Neural cell (in vitro differentiated cells): ENCODE data around the gene PDGFB. TPM values are rescaled to one million over a fixed set of nuclear protein-coding genes. Genes with fewer than 3 reads are reported as not detected.

ENCODE experiments used
- H2AFZ ChIP-seq: fragments of 200-600, 300-800 bp; sonication (generic), shearing (Covaris generic); 2 replicates; pipeline ENCODE4 v1.6.0; 2014; ENCODE audit warnings: low read depth, mild to moderate bottlenecking, antibody characterized with exemption, low read length, moderate library complexity
- H3F3A ChIP-seq: fragments of 200-600 bp; shearing (Covaris generic); 2 replicates; pipeline ENCODE4 v1.6.1; 2016; ENCODE audit warnings: mild to moderate bottlenecking, moderate library complexity, mixed read lengths, antibody characterized with exemption, low read length; ENCODE audit not compliant: insufficient read depth, poor library complexity, severe bottlenecking
- H3K27ac ChIP-seq: fragments of 200-600, 300-800 bp; sonication (generic), shearing (Covaris generic); 2 replicates; pipeline ENCODE4 v1.5.1; 2014; ENCODE audit warnings: mild to moderate bottlenecking, low read length, moderate library complexity
- H3K27me3 ChIP-seq: fragments of 300-800, 200-600 bp; sonication (generic), shearing (Covaris generic); 2 replicates; pipeline ENCODE4 v1.6.0; 2014; ENCODE audit warnings: mild to moderate bottlenecking, low read depth, low read length, moderate library complexity; ENCODE audit not compliant: insufficient read depth
- H3K36me3 ChIP-seq: fragments of 300-800, 200-600 bp; sonication (generic), shearing (Covaris generic); 2 replicates; pipeline ENCODE4 v1.5.1; 2014; ENCODE audit warnings: mild to moderate bottlenecking, antibody characterized with exemption, low read length, moderate library complexity; ENCODE audit not compliant: insufficient read depth
- H3K4me2 ChIP-seq: fragments of 300-800, 200-600 bp; sonication (generic), shearing (Covaris generic); 2 replicates; pipeline ENCODE4 v1.6.0; 2014; ENCODE audit warnings: mild to moderate bottlenecking, low read length
- H3K4me3 ChIP-seq: fragments of 300-800, 200-600 bp; sonication (generic), shearing (Covaris generic); 2 replicates; pipeline ENCODE4 v1.5.1; 2014; ENCODE audit warnings: mild to moderate bottlenecking, low read length, moderate library complexity
- H3K79me2 ChIP-seq: fragments of 200-600 bp; shearing (Covaris generic); replicated peaks from 2 replicates; pipeline ENCODE4 v1.6.0; 2014; ENCODE audit warnings: mild to moderate bottlenecking, low read length, moderate library complexity; ENCODE audit not compliant: insufficient read depth
- H3K9ac ChIP-seq: fragments of 300-800, 200-600 bp; sonication (generic), shearing (Covaris generic); 2 replicates; pipeline ENCODE4 v1.6.1; 2016; ENCODE audit warnings: mild to moderate bottlenecking, low read length, mixed read lengths
- H3K9me2 ChIP-seq: fragments of 200-600 bp; shearing (Covaris generic); 2 replicates; pipeline ENCODE4 v1.6.1; 2016; ENCODE audit warnings: mild to moderate bottlenecking, low read length, mixed read lengths; ENCODE audit not compliant: insufficient read depth
- H3K9me3 ChIP-seq: fragments of 200-600, 300-800 bp; sonication (generic), shearing (Covaris generic); 2 replicates; pipeline ENCODE4 v1.6.1; 2016; ENCODE audit warnings: mild to moderate bottlenecking, mixed run types, low read length, moderate library complexity, mixed read lengths
- H4K20me1 ChIP-seq: fragments of 200-600 bp; shearing (Covaris generic); 2 replicates; pipeline ENCODE4 v1.6.1; 2016; ENCODE audit warnings: mild to moderate bottlenecking, mixed run types; ENCODE audit not compliant: insufficient read depth
- CTCF ChIP-seq: fragments of 450-650 bp; IDR thresholded peaks from 2 replicates; pipeline ENCODE4 v1.5.1; 2014; ENCODE audit warnings: antibody characterized with exemption, mild to moderate bottlenecking, moderate library complexity; ENCODE audit not compliant: poor library complexity, severe bottlenecking
- EP300 ChIP-seq: fragments of 450-650 bp; conservative IDR thresholded peaks from 2 replicates; pipeline ENCODE4 v1.6.1; 2014; ENCODE audit warnings: antibody characterized with exemption, mild to moderate bottlenecking, moderate library complexity; ENCODE audit not compliant: poor library complexity, severe bottlenecking
- EZH2 ChIP-seq: fragments of 200-600, 300-800 bp; shearing (Covaris generic), sonication (generic); IDR thresholded peaks from 2 replicates; pipeline ENCODE4 v1.6.1; 2014; ENCODE audit warnings: antibody characterized with exemption, low read length, borderline replicate concordance, mild to moderate bottlenecking; ENCODE audit not compliant: insufficient read depth, poor library complexity, severe bottlenecking
- MXI1 ChIP-seq: fragments of 450-650 bp; conservative IDR thresholded peaks from 2 replicates; pipeline ENCODE4 v1.6.1; 2014; ENCODE audit warnings: antibody characterized with exemption, mild to moderate bottlenecking; ENCODE audit not compliant: poor library complexity, severe bottlenecking
- POLR2AphosphoS5 ChIP-seq: IDR thresholded peaks from 2 replicates; pipeline ENCODE4 v1.6.1; 2012
- RAD21 ChIP-seq: fragments of 450-650 bp; conservative IDR thresholded peaks from 2 replicates; pipeline ENCODE4 v1.6.1; 2014; ENCODE audit warnings: antibody characterized with exemption, mild to moderate bottlenecking, moderate library complexity
- REST ChIP-seq: IDR thresholded peaks from 2 replicates; pipeline ENCODE4 v1.6.1; 2012; ENCODE audit warnings: borderline replicate concordance
- SMC3 ChIP-seq: fragments of 450-650 bp; conservative IDR thresholded peaks from 2 replicates; pipeline ENCODE4 v1.6.1; 2014; ENCODE audit warnings: antibody characterized with exemption, mild to moderate bottlenecking, moderate library complexity; ENCODE audit not compliant: poor library complexity
- TAF1 ChIP-seq: IDR thresholded peaks from 2 replicates; pipeline ENCODE4 v1.6.1; 2012; ENCODE audit warnings: low read depth
- polyA plus RNA-seq: library from polyadenylated mRNA; depleted of rRNA; stranded (reverse); fragments of >200 nt; gene quantifications from 2 replicates; pipeline ENCODE4 v1.2.3, GENCODE V29; 2014

The PDGFB gene
- polyA plus RNA-seq, 1 donor from 2014 or later = 0.61 TPM

GRCh38 chr22:39279170-39279850 is 34.5 kb upstream of the PDGFB start:
- H3K4me3 ChIP-seq = no peak overlapping the region
- no peaks in the 10 kb centered on the region for H3F3A ChIP-seq
- H3K4me2 ChIP-seq = no peak overlapping the region
- H3K27ac ChIP-seq = no peak overlapping the region
- TF ChIP-seq REST (no peak), TAF1 (no peak), SMC3 (no peak), MXI1 (no peak), POLR2AphosphoS5 (no peak), RAD21 (no peak), CTCF (no peak), EP300 (no peak), EZH2 (no peak)
- H3K9ac ChIP-seq = no peak overlapping the region
- peak overlapping the region; percentile 8 for H2AFZ ChIP-seq
- H3K9me3 ChIP-seq = no peaks in the 10 kb centered on the region
- no peaks in the 10 kb centered on the region for H4K20me1 ChIP-seq
- H3K79me2 ChIP-seq = no peaks in the 10 kb centered on the region
- no peaks in the 10 kb centered on the region for H3K27me3 ChIP-seq
- no peaks in the 10 kb centered on the region for H3K9me2 ChIP-seq
- no peaks in the 10 kb centered on the region for H3K36me3 ChIP-seq

DNA sequence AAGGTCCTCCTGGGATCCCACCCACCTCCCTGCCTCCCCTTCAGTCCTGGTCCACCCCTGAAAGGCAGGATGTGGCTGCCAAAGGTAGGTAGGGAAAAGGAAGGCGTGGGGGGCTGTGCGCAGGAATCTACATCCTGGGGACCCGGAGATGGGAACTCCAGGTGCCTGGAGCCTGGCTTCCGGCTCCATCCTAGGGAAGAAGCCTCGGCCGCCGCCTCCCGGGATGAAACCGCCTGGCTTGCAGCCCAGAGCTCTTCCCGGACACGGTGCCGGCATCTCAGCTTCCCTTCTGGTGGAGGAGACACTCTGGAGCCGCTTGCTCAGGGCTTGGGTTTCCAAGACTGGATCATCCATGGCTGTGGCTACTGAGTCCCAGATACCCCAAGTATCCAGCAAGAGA is 33.3 kb upstream of the PDGFB start:
- Histone ChIP-seq H3K9me3 (no peaks in the 10 kb centered on the region), H3K79me2 (no peaks in the 10 kb centered on the region), H3K4me2 (no peak overlapping the region), H3K36me3 (no peaks in the 10 kb centered on the region), H3K9ac (no peak overlapping the region), H3K27ac (no peak overlapping the region), H3F3A (no peaks in the 10 kb centered on the region), H4K20me1 (no peaks in the 10 kb centered on the region), H3K9me2 (no peaks in the 10 kb centered on the region), H3K4me3 (no peak overlapping the region), H2AFZ (no peak overlapping the region), H3K27me3 (no peaks in the 10 kb centered on the region)
- TF ChIP-seq SMC3 (no peak), EP300 (no peak)

- H3K27me3 ChIP-seq = no peaks in the 10 kb centered on the region
- H2AFZ ChIP-seq = no peak overlapping the region
- no peaks in the 10 kb centered on the region for H3K9me3 ChIP-seq
- H3K27ac ChIP-seq = no peak overlapping the region
- H3F3A ChIP-seq = no peaks in the 10 kb centered on the region
- H4K20me1 ChIP-seq = no peaks in the 10 kb centered on the region
- H3K4me3 ChIP-seq = no peak overlapping the region
- H3K79me2 ChIP-seq = no peaks in the 10 kb centered on the region
- H3K4me2 ChIP-seq = no peak overlapping the region
- H3K36me3 ChIP-seq = no peaks in the 10 kb centered on the region
- H3K9me2 ChIP-seq = no peaks in the 10 kb centered on the region
- no peak for TF ChIP-seq CTCF
- TF ChIP-seq EP300 = no peak
- TF ChIP-seq TAF1 = no peak
- TF ChIP-seq RAD21 = no peak
- no peak for TF ChIP-seq MXI1
- no peak for TF ChIP-seq EZH2
- TF ChIP-seq SMC3 = no peak
- TF ChIP-seq REST = no peak
- no peak for TF ChIP-seq POLR2AphosphoS5
- H3K9ac ChIP-seq = no peak overlapping the region
Observed at GRCh38 chr22:39277142-39277607, 32.4 kb upstream of the PDGFB start.
